Measurements from ENCODE around the gene CCDC74B.
"Not testable (repeated sequence)": the region's sequence is repeated elsewhere in the genome, so short reads cannot be mapped to it uniquely, and the experiment has no call there.

The CCDC74B gene

GRCh38 chr2:130158631-130159030 is 13.7 kb upstream of the CCDC74B start:
- TF ChIP-seq CTCF (IDR thresholded peaks at IDR 0.05; ENCODE audit: insufficient read depth, low read depth, low read length, missing control alignments), result no peak
- DNase-seq (ENCODE audit: low read depth), result no peak

GRCh38 chr2:130157825-130158514 is 13.1 kb upstream of the CCDC74B start:
- peak; percentile 83 for DNase-seq (ENCODE audit: low read depth)
- TF ChIP-seq CTCF (IDR thresholded peaks at IDR 0.05; ENCODE audit: insufficient read depth, low read depth, low read length, missing control alignments), result peak; percentile 10
- not testable (repeated sequence) for H3K4me3 ChIP-seq (ENCODE audit: low read depth, low read length)

More at GRCh38 chr2:130158631-130159030, 13.7 kb upstream of the CCDC74B start:
- H3K4me3 ChIP-seq (ENCODE audit: low read depth, low read length), result no peak overlapping the region

GRCh38 chr2:130157354-130157753 is 12.4 kb upstream of the CCDC74B start:
- peak; percentile 54 for DNase-seq (ENCODE audit: low read depth)
- not testable (repeated sequence) for H3K4me3 ChIP-seq (ENCODE audit: low read depth, low read length)

GRCh38 chr2:130156624-130157004 is 11.7 kb upstream of the CCDC74B start:
- H3K4me3 ChIP-seq (ENCODE audit: low read depth, low read length), result no peak overlapping the region
- DNase-seq (ENCODE audit: low read depth), result no peak
- TF ChIP-seq CTCF (IDR thresholded peaks at IDR 0.05; ENCODE audit: insufficient read depth, low read depth, low read length, missing control alignments), result no peak

- not testable (repeated sequence) for H3K4me3 ChIP-seq (ENCODE audit: low read depth, low read length)
- TF ChIP-seq CTCF (IDR thresholded peaks at IDR 0.05; ENCODE audit: insufficient read depth, low read depth, low read length, missing control alignments), result peak; percentile 55
- peak; percentile 55 for DNase-seq (ENCODE audit: low read depth)
These were observed 11.2 kb upstream of the CCDC74B start for GRCh38 chr2:130155956-130156623.

GRCh38 chr2:130154773-130155765 is 10.2 kb upstream of the CCDC74B start:
- no peak for TF ChIP-seq CTCF (IDR thresholded peaks at IDR 0.05; ENCODE audit: insufficient read depth, low read depth, low read length, missing control alignments)

GRCh38 chr2:130154423-130154770 is 9.5 kb upstream of the CCDC74B start:
- not testable (repeated sequence) for DNase-seq (ENCODE audit: low read depth); H3K4me3 ChIP-seq (ENCODE audit: low read depth, low read length)

More at GRCh38 chr2:130154773-130155765, 10.2 kb upstream of the CCDC74B start:
- DNase-seq (ENCODE audit: low read depth), result no peak
- H3K4me3 ChIP-seq (ENCODE audit: low read depth, low read length), result no peak overlapping the region

GRCh38 chr2:130153721-130154422 is 9.0 kb upstream of the CCDC74B start:
- not testable (repeated sequence) for H3K4me3 ChIP-seq (ENCODE audit: low read depth, low read length); DNase-seq (ENCODE audit: low read depth)
